H1 (cell line): Measurements from ENCODE around the gene ANKRD9. TPM values are rescaled to one million over a fixed set of nuclear protein-coding genes. Genes with fewer than 3 reads are reported as not detected.

ENCODE experiments used
- ATF2 ChIP-seq: IDR thresholded peaks from 2 replicates; pipeline ENCODE4 v1.6.1; 2012; ENCODE audit warnings: low read length, inconsistent platforms
- BRCA1 ChIP-seq: IDR thresholded peaks from 2 replicates; pipeline ENCODE4 v1.6.1; 2012; ENCODE audit warnings: low read depth, low read length, improper control_type of control experiment
- CBX8 ChIP-seq: fragments of 300-800, 300-1000 bp; sonication (generic); IDR thresholded peaks from 2 replicates; pipeline ENCODE4 v1.7.1; 2016; ENCODE audit warnings: low read depth, low read length, borderline replicate concordance
- CHD2 ChIP-seq: IDR thresholded peaks from 2 replicates; pipeline ENCODE4 v1.6.1; 2012; ENCODE audit warnings: low read length, improper control_type of control experiment
- CREB1 ChIP-seq: IDR thresholded peaks from 2 replicates; pipeline ENCODE4 v1.6.1; 2012; ENCODE audit warnings: inconsistent platforms
- KDM4A ChIP-seq: IDR thresholded peaks from one replicate; pipeline ENCODE4 v1.7.1; 2012; ENCODE audit warnings: low read depth, mild to moderate bottlenecking, moderate library complexity, low read length, inconsistent platforms; ENCODE audit not compliant: severe bottlenecking
- MAFK ChIP-seq: IDR thresholded peaks from 2 replicates; pipeline ENCODE4 v1.6.1; 2012; ENCODE audit warnings: low read depth, mild to moderate bottlenecking, improper control_type of control experiment, low read length
- POU5F1 ChIP-seq: IDR thresholded peaks from 2 replicates; pipeline ENCODE4 v1.6.1; 2011; ENCODE audit warnings: low read depth, mild to moderate bottlenecking, low read length, moderate library complexity
- SAP30 ChIP-seq: fragments of 300-600 bp; sonication (generic); IDR thresholded peaks from 2 replicates; pipeline ENCODE4 v1.7.1; 2012; ENCODE audit warnings: low read length, moderate library complexity, mild to moderate bottlenecking, inconsistent platforms; ENCODE audit not compliant: insufficient read depth, insufficient replicate concordance
- TAF1 ChIP-seq: IDR thresholded peaks from 2 replicates; pipeline ENCODE4 v1.6.1; 2011; ENCODE audit warnings: mild to moderate bottlenecking, low read depth, low read length
- polyA plus RNA-seq, 7 experiments: library from polyadenylated mRNA; depleted of rRNA in 3 of 7; stranded (reverse) in 5 of 7; unstranded in 2 of 7; fragments of >200 nt in 5 of 7; fragments of 200-250 nt in 2 of 7; gene quantifications; 1 replicate in 5 of 7; 2 replicates in 1 of 7; 4 replicates in 1 of 7; pipeline versions ENCODE4 v1.2.1 to v1.2.3, GENCODE V29; 2011 to 2013; ENCODE audit warnings: missing spikeins in 2 of 7, mixed read lengths in 2 of 7
- total RNA-seq: library from RNA; stranded (reverse); fragmentation: NEBNext Ultra II Directional; extraction: Animal tissue kit (Norgen Biotek cat#: 25700); gene quantifications from 2 replicates; pipeline ENCODE4 v1.2.1, GENCODE V29; 2021

The ANKRD9 gene
- total and polyA plus RNA-seq, 2 of the 8 experiments (the other 6 are each of a cell fraction or from before 2014, with no cell fraction given) = 37.0 to 41.8 TPM

- TF ChIP-seq ATF2 = no peak
- TF ChIP-seq CBX8 = no peak
- TF ChIP-seq CREB1 = no peak
- no peak for TF ChIP-seq POU5F1
- TF ChIP-seq KDM4A = no peak
- TF ChIP-seq CHD2 = no peak
- no peak for TF ChIP-seq MAFK
- no peak for TF ChIP-seq BRCA1
- TF ChIP-seq TAF1 = no peak
- no peak for TF ChIP-seq SAP30
These were observed 47.9 kb downstream of the ANKRD9 start (continued) for GRCh38 chr14:102461490-102462338.
